Eye (tissue), 1 donor: Measurements from ENCODE around the gene NFIX.

Source experiments
- DNase-seq: peaks from one replicate; pipeline ENCODE4 v3.0.0-alpha.2; 2015

Gene NFIX

GRCh38 chr19:13115936-13116281, 120.6 kb downstream of the NFIX start:
- DNase-seq = no peak

GRCh38 chr19:13116282-13117175, 121.3 kb downstream of the NFIX start, which contains the start of gene TRMT1:
Gene TRMT1, minus strand, starts transcription at chr19:13116740. Its CDS starts 341 bp downstream, at chr19:13116399.
- DNase-seq = peak; percentile 98

- DNase-seq = no peak
Measured at GRCh38 chr19:13117176-13117771, 122.0 kb downstream of the NFIX start.

GRCh38 chr19:13117772-13118423, 122.6 kb downstream of the NFIX start, which contains the start of gene NACC1:
Gene NACC1, plus strand, starts transcription at chr19:13118264. Its CDS starts 16,944 bp downstream, at chr19:13135208.
- DNase-seq = peak; percentile 96

GRCh38 chr19:13118424-13119193, 123.3 kb downstream of the NFIX start:
- peak; percentile 30 for DNase-seq

- no peak for DNase-seq
Measured at GRCh38 chr19:13119627-13120026, 124.4 kb downstream of the NFIX start.

- DNase-seq = no peak
Measured at GRCh38 chr19:13120031-13120430, 124.8 kb downstream of the NFIX start.

- DNase-seq = no peak
Measured at GRCh38 chr19:13120817-13121216, 125.5 kb downstream of the NFIX start.

GRCh38 chr19:13121551-13122274, 126.4 kb downstream of the NFIX start:
- no peak for DNase-seq

- DNase-seq = no peak
Measured at GRCh38 chr19:13122275-13122878, 127.1 kb downstream of the NFIX start.

GRCh38 chr19:13122980-13123957, 128.0 kb downstream of the NFIX start:
- DNase-seq = no peak

- no peak for DNase-seq
Measured at GRCh38 chr19:13127051-13127450, 131.8 kb downstream of the NFIX start.

GRCh38 chr19:13127811-13128575, 132.7 kb downstream of the NFIX start:
- no peak for DNase-seq

GRCh38 chr19:13128583-13128982, 133.3 kb downstream of the NFIX start:
- DNase-seq = no peak

- no peak for DNase-seq
Measured at GRCh38 chr19:13129384-13129783, 134.1 kb downstream of the NFIX start.

- no peak for DNase-seq
Measured at GRCh38 chr19:13130886-13131490, 135.7 kb downstream of the NFIX start.

- DNase-seq = no peak
Measured at GRCh38 chr19:13132471-13133180, 137.4 kb downstream of the NFIX start.

- DNase-seq = no peak
Measured at GRCh38 chr19:13133241-13133870, 138.1 kb downstream of the NFIX start.
